Osteocyte (in vitro differentiated cells): ENCODE measurements around the gene EDN2. TPM values are rescaled to one million over a fixed set of nuclear protein-coding genes. Genes with fewer than 3 reads are reported as not detected.

ENCODE experiments used
- DNase-seq: peaks from one replicate; pipeline ENCODE4 v3.0.0; 2021; ENCODE audit warnings: mixed read lengths; ENCODE audit not compliant: unreplicated experiment; ENCODE audit errors: extremely low spot score
- H3K27ac Mint-ChIP-seq: one replicate; pipeline ENCODE4 v1.8.0; 2021; ENCODE audit warnings: mild to moderate bottlenecking, mixed read lengths; ENCODE audit not compliant: unreplicated experiment
- H3K27me3 Mint-ChIP-seq: one replicate; pipeline ENCODE4 v1.8.0; 2021; ENCODE audit warnings: mixed read lengths; ENCODE audit not compliant: unreplicated experiment
- H3K36me3 Mint-ChIP-seq: one replicate; pipeline ENCODE4 v1.8.0; 2021; ENCODE audit warnings: mixed read lengths; ENCODE audit not compliant: unreplicated experiment
- H3K4me1 Mint-ChIP-seq: one replicate; pipeline ENCODE4 v1.8.0; 2021; ENCODE audit warnings: mixed read lengths; ENCODE audit not compliant: unreplicated experiment
- H3K4me3 Mint-ChIP-seq: one replicate; pipeline ENCODE4 v1.8.0; 2021; ENCODE audit warnings: mild to moderate bottlenecking, moderate library complexity, mixed read lengths; ENCODE audit not compliant: unreplicated experiment
- H3K9me3 Mint-ChIP-seq: one replicate; pipeline ENCODE4 v1.8.0; 2021; ENCODE audit warnings: mixed read lengths; ENCODE audit not compliant: unreplicated experiment
- total RNA-seq: library from RNA; stranded (reverse); gene quantifications from 2 replicates; pipeline ENCODE4 v1.2.1, GENCODE V29; 2021
- TF ChIP-seq, protein P1 (sequence below): fragments of 200-600 bp; sonication (generic); IDR thresholded peaks from 2 replicates; pipeline ENCODE4 v1.5.0; 2021; ENCODE audit warnings: antibody characterized with exemption, mild to moderate bottlenecking, moderate library complexity

The EDN2 gene
- total RNA-seq, 1 donor from 2014 or later: not detected

DNA sequence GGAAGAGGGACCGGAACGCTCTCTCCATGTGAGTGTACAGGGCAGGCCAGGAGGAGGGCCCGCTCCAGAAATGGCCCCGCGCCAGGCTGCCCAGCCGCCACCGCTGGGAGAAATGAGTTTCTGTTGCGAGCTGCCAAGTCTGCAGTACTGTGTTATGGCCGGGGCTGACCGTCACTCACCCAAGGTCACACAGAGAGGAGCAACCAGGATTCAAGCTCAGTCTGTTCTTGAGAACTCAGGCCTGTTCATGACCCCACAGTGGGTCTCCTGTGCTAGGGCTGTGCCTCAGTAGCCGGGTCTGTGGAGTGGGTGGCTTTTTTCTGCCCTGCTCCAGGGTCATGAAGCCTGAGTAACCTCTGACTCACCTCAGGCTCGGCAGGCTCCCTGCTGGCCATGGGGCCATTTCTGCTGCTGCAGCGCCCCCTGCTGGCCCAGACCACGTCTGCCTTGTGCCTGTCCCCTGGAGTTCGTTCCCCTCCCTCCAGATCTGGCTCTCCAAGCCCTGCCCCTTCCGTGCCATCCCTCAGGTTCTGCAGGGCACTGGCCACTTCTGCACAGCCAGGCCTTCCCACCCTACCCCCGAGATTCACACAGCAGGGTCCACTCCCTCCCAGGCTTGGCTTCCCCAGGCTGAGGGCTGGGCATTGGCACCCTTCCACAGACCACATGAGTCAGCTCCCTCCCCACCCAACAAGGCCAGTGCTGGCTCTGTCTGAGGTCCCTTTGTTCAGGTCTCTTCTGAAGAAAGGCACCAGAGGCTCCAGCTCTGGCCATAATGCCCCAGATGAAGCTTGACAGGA, 51.8 kb downstream of the EDN2 start:
- no peaks in the 10 kb centered on the region for H3K9me3 Mint-ChIP-seq
- DNase-seq: peak; percentile 95
- H3K27me3 Mint-ChIP-seq: no peaks in the 10 kb centered on the region
- peak overlapping the region; percentile 87 for H3K27ac Mint-ChIP-seq
- TF ChIP-seq, protein P1, sequence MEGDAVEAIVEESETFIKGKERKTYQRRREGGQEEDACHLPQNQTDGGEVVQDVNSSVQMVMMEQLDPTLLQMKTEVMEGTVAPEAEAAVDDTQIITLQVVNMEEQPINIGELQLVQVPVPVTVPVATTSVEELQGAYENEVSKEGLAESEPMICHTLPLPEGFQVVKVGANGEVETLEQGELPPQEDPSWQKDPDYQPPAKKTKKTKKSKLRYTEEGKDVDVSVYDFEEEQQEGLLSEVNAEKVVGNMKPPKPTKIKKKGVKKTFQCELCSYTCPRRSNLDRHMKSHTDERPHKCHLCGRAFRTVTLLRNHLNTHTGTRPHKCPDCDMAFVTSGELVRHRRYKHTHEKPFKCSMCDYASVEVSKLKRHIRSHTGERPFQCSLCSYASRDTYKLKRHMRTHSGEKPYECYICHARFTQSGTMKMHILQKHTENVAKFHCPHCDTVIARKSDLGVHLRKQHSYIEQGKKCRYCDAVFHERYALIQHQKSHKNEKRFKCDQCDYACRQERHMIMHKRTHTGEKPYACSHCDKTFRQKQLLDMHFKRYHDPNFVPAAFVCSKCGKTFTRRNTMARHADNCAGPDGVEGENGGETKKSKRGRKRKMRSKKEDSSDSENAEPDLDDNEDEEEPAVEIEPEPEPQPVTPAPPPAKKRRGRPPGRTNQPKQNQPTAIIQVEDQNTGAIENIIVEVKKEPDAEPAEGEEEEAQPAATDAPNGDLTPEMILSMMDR: peak; percentile 97
- H3K36me3 Mint-ChIP-seq: no peaks in the 10 kb centered on the region
- H3K4me1 Mint-ChIP-seq: peaks cover 64% of the 10 kb centered on the region
- H3K4me3 Mint-ChIP-seq: no peak overlapping the region

DNA sequence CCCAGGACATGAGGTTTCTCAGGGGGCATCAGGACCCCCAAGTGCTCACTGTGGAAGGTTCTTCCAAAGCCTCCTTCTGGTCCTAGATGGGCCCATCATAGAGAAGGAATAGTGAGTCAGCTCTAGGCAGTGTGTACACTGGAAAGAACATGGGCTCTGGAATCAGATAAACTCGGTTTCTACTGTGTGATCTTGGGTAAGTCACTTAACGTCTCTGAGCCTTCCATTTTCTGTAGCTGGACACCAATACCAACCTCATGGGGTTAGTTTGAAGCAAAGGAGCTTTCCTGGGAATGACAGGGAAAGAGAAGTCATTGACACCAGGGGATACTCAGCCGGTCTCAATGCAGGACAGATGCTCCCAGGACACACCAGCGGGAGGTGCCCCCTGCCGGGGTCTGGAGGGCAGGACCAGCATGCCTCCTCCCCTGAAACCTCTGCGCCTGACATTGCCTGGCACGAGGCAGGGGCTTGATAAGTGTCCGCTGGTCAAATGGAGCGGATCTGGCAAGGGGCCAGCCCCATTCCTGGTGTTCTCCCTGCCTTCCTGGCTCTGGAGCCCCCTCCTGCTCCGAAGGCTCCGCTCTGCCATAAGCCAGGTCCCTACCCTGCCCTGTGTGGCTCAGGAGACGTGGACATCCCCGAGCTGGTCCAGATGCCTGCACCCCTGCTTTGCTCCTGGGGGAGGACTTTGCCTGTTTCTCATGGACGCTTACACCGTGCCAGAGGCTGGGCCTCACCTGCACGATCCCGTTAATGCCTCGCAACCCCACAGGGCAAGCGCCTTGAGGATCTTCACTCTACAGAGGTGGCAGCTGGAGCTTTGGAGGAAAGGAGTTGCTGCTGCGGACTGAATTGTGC, 52.8 kb downstream of the EDN2 start:
- no peaks in the 10 kb centered on the region for H3K9me3 Mint-ChIP-seq
- TF ChIP-seq, protein P1: no peak
- no peak overlapping the region for H3K27ac Mint-ChIP-seq
- no peaks in the 10 kb centered on the region for H3K36me3 Mint-ChIP-seq
- H3K27me3 Mint-ChIP-seq: no peaks in the 10 kb centered on the region
- no peak for DNase-seq
- H3K4me1 Mint-ChIP-seq: peaks cover 60% of the 10 kb centered on the region
- no peak overlapping the region for H3K4me3 Mint-ChIP-seq

DNA sequence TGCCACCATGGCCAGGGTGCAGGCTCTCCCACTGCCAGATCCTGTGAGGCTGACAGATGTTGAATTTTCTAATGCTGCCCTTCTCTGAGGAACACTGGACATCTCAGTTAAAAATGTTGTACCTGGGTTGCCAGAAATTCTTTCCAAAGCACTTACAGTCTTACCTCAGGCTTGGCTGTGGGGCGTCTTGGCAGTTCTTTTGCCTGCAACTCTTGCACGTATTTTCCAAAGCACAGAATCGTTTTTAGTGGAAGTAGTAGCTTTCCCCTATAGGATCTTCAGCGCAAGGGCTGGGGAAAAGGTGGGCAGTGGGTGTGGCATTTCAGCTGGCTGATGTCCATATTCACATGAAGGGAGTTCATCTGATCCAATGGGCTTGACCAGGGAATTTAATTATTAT, 53.9 kb downstream of the EDN2 start:
- TF ChIP-seq, protein P1: no peak
- Mint-ChIP-seq H3K27me3 (no peaks in the 10 kb centered on the region), H3K36me3 (no peaks in the 10 kb centered on the region), H3K4me1 (peaks cover 48% of the 10 kb centered on the region), H3K9me3 (no peaks in the 10 kb centered on the region), H3K27ac (no peak overlapping the region), H3K4me3 (no peak overlapping the region)
- no peak for DNase-seq

DNA sequence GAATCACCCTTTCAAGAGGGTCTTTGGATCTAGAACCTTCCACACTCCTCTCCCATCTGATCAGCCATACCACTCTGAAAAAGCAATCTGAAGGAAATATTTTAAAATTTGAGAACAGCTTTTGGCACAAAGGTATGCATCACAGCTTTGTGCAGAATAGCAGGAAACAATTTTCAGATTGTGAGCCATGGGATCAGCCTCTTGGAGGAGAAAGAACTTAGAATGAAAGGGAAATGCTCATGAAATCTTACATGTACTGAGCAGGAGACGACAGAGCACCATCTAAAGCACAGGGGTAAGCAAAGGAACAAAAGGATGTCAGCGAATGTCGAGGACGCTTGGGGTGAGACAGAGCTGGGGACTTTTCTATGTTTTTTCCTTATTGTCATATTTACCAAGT, 54.4 kb downstream of the EDN2 start:
- Mint-ChIP-seq H3K9me3 (no peaks in the 10 kb centered on the region), H3K27ac (no peak overlapping the region), H3K4me1 (peaks cover 43% of the 10 kb centered on the region), H3K36me3 (no peaks in the 10 kb centered on the region), H3K27me3 (no peaks in the 10 kb centered on the region), H3K4me3 (no peak overlapping the region)
- DNase-seq: no peak
- TF ChIP-seq, protein P1: no peak

DNA sequence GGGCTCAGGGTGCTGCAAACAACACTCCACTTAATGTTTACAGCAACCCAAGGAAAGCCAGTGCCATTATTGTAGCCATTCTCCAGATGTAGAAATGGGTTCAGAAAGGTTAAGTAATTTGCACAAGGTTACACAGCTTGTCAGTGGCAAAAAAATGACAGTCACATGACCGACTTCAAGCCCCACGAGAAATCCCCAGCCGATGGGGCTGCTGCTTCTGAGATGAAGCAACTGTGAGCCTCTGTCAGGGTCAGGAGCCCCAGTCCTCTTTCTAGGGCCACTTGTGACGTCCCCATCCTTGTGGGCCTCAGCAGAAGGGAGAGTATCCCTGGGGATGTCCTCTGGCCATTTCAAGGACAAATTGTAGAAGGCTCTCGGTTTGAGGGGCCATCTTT, 54.8 kb downstream of the EDN2 start:
- H3K27me3 Mint-ChIP-seq: no peaks in the 10 kb centered on the region
- DNase-seq: no peak
- TF ChIP-seq, protein P1: no peak
- H3K4me3 Mint-ChIP-seq: no peak overlapping the region
- no peak overlapping the region for H3K27ac Mint-ChIP-seq
- H3K9me3 Mint-ChIP-seq: no peaks in the 10 kb centered on the region
- H3K4me1 Mint-ChIP-seq: peaks cover 39% of the 10 kb centered on the region
- H3K36me3 Mint-ChIP-seq: no peaks in the 10 kb centered on the region
